NCI-H2227 (cell line): ENCODE measurements around the gene RINL.

ENCODE experiments used
- DNase-seq: peaks from one replicate; lab custom pipeline; 2025; ENCODE audit not compliant: unreplicated experiment; lab: John Stamatoyannopoulos, UW

The RINL gene

GRCh38 chr19:38877781-38878574, at the start of gene RINL:
Gene RINL (minus strand): TSS chr19:38878275. CDS start chr19:38876742, 1,533 bp downstream.
- peak; percentile 98 for DNase-seq

- DNase-seq: no peak
Observed at GRCh38 chr19:38924388-38924787, 46.3 kb upstream of the RINL start.

GRCh38 chr19:38922482-38922881, 44.4 kb upstream of the RINL start:
- no peak for DNase-seq

GRCh38 chr19:38921420-38922274, 43.6 kb upstream of the RINL start:
- DNase-seq: no peak

GRCh38 chr19:38920602-38921419, 42.7 kb upstream of the RINL start:
- DNase-seq: no peak

GRCh38 chr19:38919837-38920601, 41.9 kb upstream of the RINL start:
- no peak for DNase-seq

GRCh38 chr19:38918526-38918925, 40.5 kb upstream of the RINL start:
- no peak for DNase-seq

GRCh38 chr19:38917921-38918491, 39.9 kb upstream of the RINL start:
- DNase-seq: no peak

GRCh38 chr19:38917516-38917915, 39.4 kb upstream of the RINL start:
- no peak for DNase-seq

- DNase-seq: no peak
Observed at GRCh38 chr19:38915329-38916321, 37.5 kb upstream of the RINL start.

GRCh38 chr19:38913958-38914357, 35.9 kb upstream of the RINL start:
- DNase-seq: no peak

GRCh38 chr19:38912600-38913514, 34.8 kb upstream of the RINL start:
- no peak for DNase-seq

- DNase-seq: no peak
Observed at GRCh38 chr19:38911388-38912001, 33.4 kb upstream of the RINL start.

GRCh38 chr19:38910488-38910887, 32.4 kb upstream of the RINL start:
- no peak for DNase-seq

- DNase-seq: no peak
Observed at GRCh38 chr19:38908911-38909310, 30.8 kb upstream of the RINL start.

GRCh38 chr19:38907670-38908069, 29.6 kb upstream of the RINL start:
- DNase-seq: no peak

GRCh38 chr19:38907227-38907626, 29.2 kb upstream of the RINL start:
- DNase-seq: no peak

GRCh38 chr19:38905620-38906019, 27.5 kb upstream of the RINL start:
- DNase-seq: no peak
